Measurements from ENCODE around the gene CELSR2. TPM values are rescaled to one million over a fixed set of nuclear protein-coding genes. Genes with fewer than 3 reads are reported as not detected.

The CELSR2 gene
- total and polyA plus RNA-seq, 2 of the 8 experiments (the other 6 are each of a cell fraction or from before 2014, with no cell fraction given): 12.0 to 27.7 TPM

GRCh38 chr1:109281680-109282496 is 32.5 kb downstream of the CELSR2 start:
- WGBS, 2 experiments (ENCODE audit: extremely low coverage in 1 of 2, insufficient coverage in 1 of 2, insufficient read length in 1 of 2, insufficient replicate concordance in 2 of 2, low coverage in 1 of 2, low lambda C conversion rate in 2 of 2, missing lambda C conversion rate in 1 of 2): 84% methylated on average over 28 of the region's 28 CpGs; no CpG with 5 or more reads in 1 of the 2 experiments
- POLR2A ChIA-PET (ENCODE audit: partially characterized antibody): interaction anchor here (1.0 to 2.3 kb wide), 7 partner anchors 11 to 117 kb away, joined by 3 to 18 read pairs (median 6); partner anchors contain the start of gene SORT1
- Histone ChIP-seq H3K27me3 (replicated peaks in 1 of 4; ENCODE audit: control insufficient read depth in 3 of 4, extremely low read depth in 1 of 4, insufficient read depth in 3 of 4, low read length in 3 of 4) (no peaks in the 10 kb centered on the region), H3K79me2 (ENCODE audit: control insufficient read depth in 1 of 2, insufficient read depth in 2 of 2, low read length in 2 of 2) (peaks cover 0 to 16% of the 10 kb centered on the region in 2 experiments; a peak in 3 of 4 replicates), H4K91ac (replicated peaks; ENCODE audit: insufficient read length, low read length) (no peak overlapping the region), H3K18ac (ENCODE audit: extremely low read depth, low read length) (no peak overlapping the region), H4K8ac (ENCODE audit: extremely low read depth, insufficient read depth, low read length) (no peak overlapping the region; the same call in 1 of the 2 replicates), H2AK5ac (ENCODE audit: low read depth, low read length) (no peak overlapping the region), H3K27ac (ENCODE audit: low read depth, low read length) (no peak overlapping the region), H3K9ac (replicated peaks in 1 of 4; ENCODE audit: extremely low read depth in 1 of 4, low read depth in 3 of 4, low read length in 3 of 4) (peak overlapping the region in 3 of 4 experiments; percentile 1 to 65 (median 58); a peak in 3 of 7 replicates), H2BK12ac (ENCODE audit: low read depth, low read length) (no peak overlapping the region), H3K36me3 (ENCODE audit: control insufficient read depth in 2 of 4, insufficient read depth in 4 of 4, low read length in 3 of 4) (peaks cover 10 to 22% (median 16%) of the 10 kb centered on the region in 4 experiments; a peak in 6 of 8 replicates), H2BK120ac (replicated peaks; ENCODE audit: low read depth, low read length) (no peak overlapping the region), H4K5ac (ENCODE audit: insufficient read length, low read depth, low read length) (no peak overlapping the region), H3K14ac (ENCODE audit: insufficient read length) (no peak overlapping the region), H3K4me3 (ENCODE audit: extremely low read depth in 1 of 4, insufficient read depth in 2 of 4, low read depth in 3 of 4, low read length in 4 of 4) (peak overlapping the region; percentile 54 to 95 (median 86)), H3K4ac (replicated peaks; ENCODE audit: insufficient read length, low read depth, low read length) (peak overlapping the region; percentile 40), H3K9me3 (ENCODE audit: insufficient read depth in 2 of 2, low read depth in 1 of 2, low read length in 1 of 2) (no peaks in the 10 kb centered on the region), H3K4me2 (ENCODE audit: insufficient read depth in 1 of 2, low read depth in 2 of 2, low read length in 2 of 2) (peak overlapping the region; percentile 84 to 91), H2BK15ac (ENCODE audit: low read length) (no peak overlapping the region; the same call in 1 of the 2 replicates), H2AFZ (ENCODE audit: low read length) (no peak overlapping the region), H3K56ac (replicated peaks; ENCODE audit: insufficient read length, low read depth, low read length) (no peak overlapping the region), H3K79me1 (ENCODE audit: low read depth, low read length) (peaks cover 7% of the 10 kb centered on the region), H2BK5ac (ENCODE audit: low read depth, low read length) (peak overlapping the region; percentile 76; the same call in 1 of the 2 replicates), H4K20me1 (replicated peaks in 1 of 2; ENCODE audit: control insufficient read depth in 1 of 2, insufficient read depth in 2 of 2, low read length in 2 of 2) (no peaks in the 10 kb centered on the region), H3K4me1 (replicated peaks in 1 of 4; ENCODE audit: control insufficient read depth in 3 of 4, insufficient read depth in 4 of 4, low read length in 3 of 4) (peaks cover 10 to 15% (median 11%) of the 10 kb centered on the region in 4 experiments), H3K23ac (ENCODE audit: insufficient read length) (no peak overlapping the region), H2BK20ac (ENCODE audit: low read length) (no peak overlapping the region), H3K23me2 (ENCODE audit: low read depth, low read length) (peaks cover 12% of the 10 kb centered on the region)
- FAIRE-seq: no peak
- no peak for DNase-seq (ENCODE audit: low read depth in 1 of 2, low spot score in 2 of 2)
- CTCF ChIA-PET (ENCODE audit: partially characterized antibody): interaction anchor here (0.8 to 3.0 kb wide), 11 partner anchors 12 to 217 kb away, joined by 3 to 30 read pairs (median 4); partner anchors contain the start of genes CYB561D1 and SORT1
- TF ChIP-seq SP2 (IDR thresholded peaks at IDR 0.05; ENCODE audit: low read length) (no peak), RXRA (IDR thresholded peaks at IDR 0.05; ENCODE audit: insufficient read depth, low read depth, low read length) (no peak), KDM1A (IDR thresholded peaks at IDR 0.05; ENCODE audit: borderline replicate concordance, low read length) (no peak), SUZ12 (IDR thresholded peaks at IDR 0.05; ENCODE audit: low read length) (no peak), TCF12 (IDR thresholded peaks at IDR 0.05; ENCODE audit: low read depth, low read length) (no peak), BCL11A (IDR thresholded peaks at IDR 0.05; ENCODE audit: low read depth in 2 of 2, low read length in 2 of 2) (no peak), NANOG (IDR thresholded peaks at IDR 0.05; ENCODE audit: insufficient read depth, low read depth, low read length, poor library complexity, severe bottlenecking) (no peak), EGR1 (IDR thresholded peaks at IDR 0.05; ENCODE audit: borderline replicate concordance, low read depth, low read length) (no peak), GABPA (IDR thresholded peaks at IDR 0.05; ENCODE audit: borderline replicate concordance, insufficient read depth, low read length) (no peak), E2F6 (IDR thresholded peaks at IDR 0.05) (no peak)

Measured in H1 (cell line).